ENCODE results near the gene LSS. TPM values are rescaled to one million over a fixed set of nuclear protein-coding genes. Genes with fewer than 3 reads are reported as not detected.

The LSS gene
- total and polyA plus RNA-seq, 5 experiments from 2014 or later: 12.3 to 47.6 (median 14.6) TPM

GRCh38 chr21:46223217-46223616 lies 5.4 kb downstream of the LSS start:
- Mint-ChIP-seq H3K4me1 (peaks cover 24 to 31% (median 29%) of the 10 kb centered on the region in 4 donors), H3K4me3 (no peak overlapping the region), H3K9me3 (no peaks in the 10 kb centered on the region), H3K36me3 (peaks cover 4 to 36% (median 4%) of the 10 kb centered on the region in 3 donors), H3K27ac (no peak overlapping the region), H3K27me3 (no peaks in the 10 kb centered on the region)
- no peak for DNase-seq
- ATAC-seq: no peak
- POLR2A ChIA-PET: interaction anchor here (0.6 kb wide), 1 partner anchor 36 kb away, joined by 4 read pairs; no protein-coding TSS in a partner anchor

GRCh38 chr21:46222436-46223116 lies 6.0 kb downstream of the LSS start:
- Mint-ChIP-seq H3K27ac (no peak overlapping the region), H3K27me3 (no peaks in the 10 kb centered on the region), H3K4me1 (peaks cover 19 to 27% (median 24%) of the 10 kb centered on the region in 4 donors), H3K9me3 (no peaks in the 10 kb centered on the region), H3K4me3 (no peak overlapping the region), H3K36me3 (peaks cover 4 to 36% (median 4%) of the 10 kb centered on the region in 3 donors)
- ATAC-seq (no peak), DNase-seq (peak in 1 of 10 donors; percentile 18)
- POLR2A ChIA-PET: no interaction called here

GRCh38 chr21:46221664-46222435 lies 6.7 kb downstream of the LSS start:
- DNase-seq (no peak), ATAC-seq (no peak)
- H3K4me3 Mint-ChIP-seq: no peak overlapping the region
- POLR2A ChIA-PET: no interaction called here
- peaks cover 12 to 20% (median 17%) of the 10 kb centered on the region in 4 donors for H3K4me1 Mint-ChIP-seq
- peaks cover 4 to 36% (median 4%) of the 10 kb centered on the region in 3 donors for H3K36me3 Mint-ChIP-seq
- H3K9me3 Mint-ChIP-seq: no peaks in the 10 kb centered on the region
- H3K27ac Mint-ChIP-seq: peak overlapping the region in 1 of 10 donors; percentile 40
- H3K27me3 Mint-ChIP-seq: no peaks in the 10 kb centered on the region

- POLR2A ChIA-PET: no interaction called here
- no peaks in the 10 kb centered on the region for H3K9me3 Mint-ChIP-seq
- peaks cover 4 to 38% (median 4%) of the 10 kb centered on the region in 3 donors for H3K36me3 Mint-ChIP-seq
- ATAC-seq (no peak), DNase-seq (no peak)
- no peaks in the 10 kb centered on the region for H3K27me3 Mint-ChIP-seq
- peaks cover 4 to 10% (median 7%) of the 10 kb centered on the region in 4 donors for H3K4me1 Mint-ChIP-seq
- no peak overlapping the region for H3K4me3 Mint-ChIP-seq
- peak overlapping the region in 1 of 10 donors; percentile 23 for H3K27ac Mint-ChIP-seq
Measured at GRCh38 chr21:46220847-46221246, 7.7 kb downstream of the LSS start.

- Mint-ChIP-seq H3K27me3 (no peaks in the 10 kb centered on the region), H3K36me3 (peaks cover 4 to 38% (median 4%) of the 10 kb centered on the region in 3 donors), H3K4me3 (no peak overlapping the region), H3K9me3 (no peaks in the 10 kb centered on the region), H3K27ac (peak overlapping the region in 1 of 10 donors; percentile 23), H3K4me1 (peaks cover 0 to 5% (median 2%) of the 10 kb centered on the region in 4 donors)
- POLR2A ChIA-PET: no interaction called here
- DNase-seq (no peak), ATAC-seq (no peak)
Measured at GRCh38 chr21:46220275-46220810, 8.2 kb downstream of the LSS start.

- Mint-ChIP-seq H3K4me3 (no peak overlapping the region), H3K9me3 (no peaks in the 10 kb centered on the region), H3K27me3 (no peaks in the 10 kb centered on the region), H3K4me1 (peaks cover 0 to 5% (median 0%) of the 10 kb centered on the region in 4 donors), H3K27ac (peak overlapping the region in 1 of 10 donors; percentile 23), H3K36me3 (peaks cover 4 to 38% (median 4%) of the 10 kb centered on the region in 3 donors)
- ATAC-seq (no peak), DNase-seq (no peak)
- POLR2A ChIA-PET: no interaction called here
Measured at GRCh38 chr21:46219591-46220239, 8.9 kb downstream of the LSS start.

GRCh38 chr21:46218906-46219590 lies 9.5 kb downstream of the LSS start:
- Mint-ChIP-seq H3K4me1 (peaks cover 0 to 6% (median 0%) of the 10 kb centered on the region in 4 donors), H3K9me3 (no peaks in the 10 kb centered on the region), H3K27ac (no peak overlapping the region), H3K4me3 (no peak overlapping the region), H3K36me3 (peaks cover 4 to 40% (median 4%) of the 10 kb centered on the region in 3 donors), H3K27me3 (no peaks in the 10 kb centered on the region)
- POLR2A ChIA-PET: interaction anchor here (0.7 kb wide), 1 partner anchor 336 kb away, joined by 3 read pairs; no protein-coding TSS in a partner anchor
- no peak for DNase-seq
- ATAC-seq: no peak

- ATAC-seq (no peak), DNase-seq (no peak)
- H3K4me1 Mint-ChIP-seq: peaks cover 0 to 5% (median 0%) of the 10 kb centered on the region in 4 donors
- H3K27me3 Mint-ChIP-seq: no peaks in the 10 kb centered on the region
- peaks cover 4 to 38% (median 4%) of the 10 kb centered on the region in 3 donors for H3K36me3 Mint-ChIP-seq
- peak overlapping the region in 1 of 10 donors; percentile 10 for H3K27ac Mint-ChIP-seq
- POLR2A ChIA-PET: interaction anchor here (0.7 kb wide), 1 partner anchor 104 kb away, joined by 3 read pairs; no protein-coding TSS in a partner anchor
- no peaks in the 10 kb centered on the region for H3K9me3 Mint-ChIP-seq
- no peak overlapping the region for H3K4me3 Mint-ChIP-seq
Measured at GRCh38 chr21:46217511-46218196, 10.9 kb downstream of the LSS start.

GRCh38 chr21:46216132-46216747 lies 12.3 kb downstream of the LSS start:
- ATAC-seq: no peak
- H3K36me3 Mint-ChIP-seq: peaks cover 4 to 24% (median 4%) of the 10 kb centered on the region in 3 donors
- peak overlapping the region in 1 of 10 donors; percentile 22 for H3K27ac Mint-ChIP-seq
- POLR2A ChIA-PET: interaction anchor here (0.8 kb wide), 1 partner anchor 63 kb away, joined by 3 read pairs; no protein-coding TSS in a partner anchor
- H3K9me3 Mint-ChIP-seq: no peaks in the 10 kb centered on the region
- peak in 1 of 10 donors; percentile 44 for DNase-seq
- no peaks in the 10 kb centered on the region for H3K27me3 Mint-ChIP-seq
- H3K4me3 Mint-ChIP-seq: no peak overlapping the region
- H3K4me1 Mint-ChIP-seq: peaks cover 0 to 3% (median 0%) of the 10 kb centered on the region in 4 donors

- no peak for ATAC-seq
- Mint-ChIP-seq H3K4me3 (no peak overlapping the region), H3K9me3 (no peaks in the 10 kb centered on the region), H3K27me3 (no peaks in the 10 kb centered on the region), H3K36me3 (peaks cover 4 to 18% (median 4%) of the 10 kb centered on the region in 3 donors), H3K27ac (peak overlapping the region in 1 of 10 donors; percentile 22), H3K4me1 (peaks cover 0 to 3% (median 0%) of the 10 kb centered on the region in 4 donors)
- POLR2A ChIA-PET: interaction anchor here (0.6 kb wide), 1 partner anchor 71 kb away, joined by 4 read pairs; no protein-coding TSS in a partner anchor
- no peak for DNase-seq
Measured at GRCh38 chr21:46215436-46216131, 13.0 kb downstream of the LSS start.
